Measurements from ENCODE around the gene TFF3.

GRCh38 chr21:42264245-42265195 is 50.7 kb downstream of the TFF3 start:
- TF ChIP-seq CTCF (IDR thresholded peaks at IDR 0.05): no peak
- no peak for TF ChIP-seq POLR2AphosphoS5 (IDR thresholded peaks at IDR 0.05)
- TF ChIP-seq POLR2A (IDR thresholded peaks at IDR 0.05): no peak
- no peak for TF ChIP-seq EP300 (IDR thresholded peaks at IDR 0.05; ENCODE audit: low read depth)

Measured in transverse colon (tissue), 4 donors.